ENCODE data around the gene HTATIP2.
"Not testable (repeated sequence)": the region's sequence is repeated elsewhere in the genome, so short reads cannot be mapped to it uniquely, and the experiment has no call there.

HTATIP2 gene

DNA sequence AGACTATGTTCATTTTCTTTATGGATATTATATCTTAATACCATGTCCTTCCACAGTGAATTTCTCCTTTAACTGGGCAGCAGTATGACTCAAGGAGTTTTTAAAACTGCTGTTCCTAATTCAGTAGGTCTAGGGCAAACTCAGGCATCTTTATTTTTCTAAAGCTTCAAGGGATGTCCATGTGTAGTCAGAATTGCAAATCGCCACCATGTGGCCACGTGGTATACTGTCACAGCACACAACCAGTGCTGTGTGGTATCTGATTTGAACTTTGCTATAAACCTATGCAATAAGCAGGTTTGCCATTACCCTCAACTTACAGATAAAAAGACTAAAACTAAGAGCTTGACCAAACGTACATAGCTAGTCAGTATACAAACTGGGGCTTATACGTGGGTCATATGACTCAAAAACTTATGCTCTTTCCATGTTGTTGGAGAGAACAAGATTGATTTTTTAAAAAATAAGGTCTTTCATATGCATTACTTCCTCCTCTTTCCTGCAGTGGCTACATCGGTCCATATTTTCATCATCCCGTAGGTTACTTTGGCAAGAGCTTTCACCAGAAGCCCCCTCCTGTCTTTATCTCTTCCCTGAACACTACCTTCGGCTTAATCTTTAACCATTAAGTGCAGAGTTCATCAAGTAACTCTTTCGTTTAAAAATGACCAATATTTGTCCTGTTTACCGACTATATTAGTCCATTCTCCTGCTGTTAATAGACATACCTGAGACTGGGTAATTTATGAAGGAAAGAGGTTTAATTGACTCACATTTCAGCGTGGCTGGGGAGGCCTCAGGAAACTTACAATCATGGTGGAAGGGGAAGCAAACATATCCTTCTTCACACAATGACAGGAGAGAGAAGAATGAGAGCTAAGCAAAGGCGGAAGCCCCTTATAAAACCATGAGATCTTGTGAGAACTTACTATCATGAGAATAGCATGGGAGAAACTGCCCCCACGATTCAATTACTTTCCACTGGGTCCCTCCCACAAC lies 8.0 kb upstream of the HTATIP2 start:
- Histone ChIP-seq H3K27me3 (ENCODE audit: low read depth, low read length) (no peaks in the 10 kb centered on the region), H3K4me1 (ENCODE audit: control insufficient read depth in 1 of 2, insufficient read depth in 2 of 2, low read length in 2 of 2) (no peaks in the 10 kb centered on the region), H3K27ac (ENCODE audit: low read length) (no peak overlapping the region), H3K9me3 (ENCODE audit: control insufficient read depth in 1 of 2, low read length in 2 of 2) (no peaks in the 10 kb centered on the region), H3K36me3 (ENCODE audit: control insufficient read depth in 1 of 2, insufficient read depth in 2 of 2, low read length in 2 of 2) (no peaks in the 10 kb centered on the region), H3K4me3 (ENCODE audit: low read depth in 1 of 2, low read length in 2 of 2) (no peak overlapping the region)

DNA sequence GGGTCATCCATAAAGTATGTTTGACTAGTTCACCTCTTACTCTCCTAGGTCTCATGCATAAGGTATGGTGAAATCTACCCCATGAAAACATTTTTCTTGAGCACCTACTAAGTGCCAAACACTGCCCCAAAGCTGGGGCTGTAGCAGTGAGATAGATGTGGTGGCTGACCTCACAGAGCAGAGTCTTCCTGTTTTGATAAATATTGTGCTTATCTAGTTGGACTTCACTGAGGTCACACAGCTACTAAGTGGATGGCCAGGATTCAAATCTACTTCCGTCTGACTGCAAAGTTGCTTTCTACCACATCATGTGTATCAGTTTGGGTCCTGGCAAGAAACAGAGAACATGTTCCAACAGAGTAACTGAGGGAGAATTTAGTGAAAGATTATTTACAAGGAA lies 6.4 kb upstream of the HTATIP2 start:
- H3K4me1 ChIP-seq (ENCODE audit: control insufficient read depth in 1 of 2, insufficient read depth in 2 of 2, low read length in 2 of 2) = no peaks in the 10 kb centered on the region
- no peaks in the 10 kb centered on the region for H3K9me3 ChIP-seq (ENCODE audit: control insufficient read depth in 1 of 2, low read length in 2 of 2)
- no peaks in the 10 kb centered on the region for H3K36me3 ChIP-seq (ENCODE audit: control insufficient read depth in 1 of 2, insufficient read depth in 2 of 2, low read length in 2 of 2)
- H3K27ac ChIP-seq (ENCODE audit: low read length) = no peak overlapping the region
- no peak overlapping the region for H3K4me3 ChIP-seq (ENCODE audit: low read depth in 1 of 2, low read length in 2 of 2)
- no peaks in the 10 kb centered on the region for H3K27me3 ChIP-seq (ENCODE audit: low read depth, low read length)

DNA sequence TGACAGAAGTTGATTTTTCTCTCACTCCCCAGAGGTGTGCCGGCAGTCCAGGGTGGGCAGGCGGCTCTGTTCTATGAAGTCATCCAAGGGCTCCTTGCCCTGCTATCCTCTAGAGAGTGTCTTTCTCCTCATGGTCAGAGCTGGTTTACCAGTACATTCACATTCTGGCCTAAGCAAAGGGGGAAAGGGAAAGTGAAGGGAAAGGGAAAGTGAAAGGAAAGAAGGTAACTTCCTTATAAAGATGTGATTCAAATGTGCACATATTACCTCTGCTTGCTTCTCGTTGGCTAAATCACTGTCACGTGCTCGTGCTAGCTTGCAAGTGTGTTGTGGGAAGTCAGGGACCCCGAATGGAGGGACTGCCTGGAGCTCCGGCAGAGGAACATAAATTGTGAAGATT lies 2.9 kb upstream of the HTATIP2 start:
- Histone ChIP-seq H3K36me3 (ENCODE audit: control insufficient read depth in 1 of 2, insufficient read depth in 2 of 2, low read length in 2 of 2) (no peaks in the 10 kb centered on the region), H3K27me3 (ENCODE audit: low read depth, low read length) (no peaks in the 10 kb centered on the region), H3K4me3 (ENCODE audit: low read depth in 1 of 2, low read length in 2 of 2) (no peak overlapping the region), H3K9me3 (ENCODE audit: control insufficient read depth in 1 of 2, low read length in 2 of 2) (no peaks in the 10 kb centered on the region), H3K4me1 (ENCODE audit: control insufficient read depth in 1 of 2, insufficient read depth in 2 of 2, low read length in 2 of 2) (peaks cover 5 to 9% of the 10 kb centered on the region in 2 donors), H3K27ac (ENCODE audit: low read length) (peak overlapping the region; percentile 60)

DNA sequence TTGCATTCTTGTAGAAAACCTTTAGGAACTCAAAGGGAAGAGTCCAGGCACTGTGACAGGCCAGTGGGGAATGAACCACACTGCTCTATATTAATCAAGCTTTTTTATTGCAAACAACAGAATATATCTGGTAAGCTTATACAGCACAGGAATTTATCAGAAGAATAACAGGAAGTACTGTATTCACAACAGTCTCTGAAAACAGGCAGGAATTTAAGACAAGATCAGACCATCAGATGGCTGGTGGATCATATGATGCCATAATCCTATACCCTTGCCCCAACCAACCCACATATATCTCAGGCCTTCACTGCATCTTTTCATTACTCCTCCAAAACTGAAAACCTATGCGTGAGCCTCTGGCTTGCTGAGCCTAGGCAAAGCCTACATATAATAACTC lies 1.0 kb upstream of the HTATIP2 start:
- Histone ChIP-seq H3K9me3 (ENCODE audit: control insufficient read depth in 1 of 2, low read length in 2 of 2) (no peaks in the 10 kb centered on the region), H3K4me1 (ENCODE audit: control insufficient read depth in 1 of 2, insufficient read depth in 2 of 2, low read length in 2 of 2) (peaks cover 14 to 17% of the 10 kb centered on the region in 2 donors), H3K27ac (ENCODE audit: low read length) (no peak overlapping the region)

DNA sequence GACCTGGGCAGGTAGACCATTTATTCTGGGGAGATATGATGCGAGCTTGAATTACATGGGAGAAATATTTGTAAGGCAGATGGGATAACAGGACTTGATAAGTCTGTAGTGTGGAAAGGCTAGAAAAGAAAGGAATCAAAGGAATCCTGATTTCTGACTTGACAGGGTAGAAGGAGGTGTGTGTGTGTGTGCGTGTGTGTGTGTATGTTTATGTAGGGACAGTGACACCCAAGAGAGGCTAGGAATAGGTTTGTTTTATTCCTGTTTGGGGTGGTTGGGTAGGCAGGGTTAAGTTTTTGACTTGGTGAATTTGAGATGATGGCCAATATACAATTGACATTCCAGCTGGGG lies 390 bp upstream of the HTATIP2 start:
- peaks cover 15 to 17% of the 10 kb centered on the region in 2 donors for H3K4me1 ChIP-seq (ENCODE audit: control insufficient read depth in 1 of 2, insufficient read depth in 2 of 2, low read length in 2 of 2)
- H3K4me3 ChIP-seq (ENCODE audit: low read depth in 1 of 2, low read length in 2 of 2) = peak overlapping the region; percentile 89 to 91
- H3K27me3 ChIP-seq (ENCODE audit: low read depth, low read length) = no peaks in the 10 kb centered on the region
- peak overlapping the region; percentile 81 for H3K27ac ChIP-seq (ENCODE audit: low read length)
- peaks cover 0 to 12% of the 10 kb centered on the region in 2 donors for H3K36me3 ChIP-seq (ENCODE audit: control insufficient read depth in 1 of 2, insufficient read depth in 2 of 2, low read length in 2 of 2)
- H3K9me3 ChIP-seq (ENCODE audit: control insufficient read depth in 1 of 2, low read length in 2 of 2) = no peaks in the 10 kb centered on the region

More for the DNA sequence above, 1.0 kb upstream of the HTATIP2 start:
- H3K36me3 ChIP-seq (ENCODE audit: control insufficient read depth in 1 of 2, insufficient read depth in 2 of 2, low read length in 2 of 2) = peaks cover 0 to 12% of the 10 kb centered on the region in 2 donors
- H3K27me3 ChIP-seq (ENCODE audit: low read depth, low read length) = no peaks in the 10 kb centered on the region
- H3K4me3 ChIP-seq (ENCODE audit: low read depth in 1 of 2, low read length in 2 of 2) = no peak overlapping the region

DNA sequence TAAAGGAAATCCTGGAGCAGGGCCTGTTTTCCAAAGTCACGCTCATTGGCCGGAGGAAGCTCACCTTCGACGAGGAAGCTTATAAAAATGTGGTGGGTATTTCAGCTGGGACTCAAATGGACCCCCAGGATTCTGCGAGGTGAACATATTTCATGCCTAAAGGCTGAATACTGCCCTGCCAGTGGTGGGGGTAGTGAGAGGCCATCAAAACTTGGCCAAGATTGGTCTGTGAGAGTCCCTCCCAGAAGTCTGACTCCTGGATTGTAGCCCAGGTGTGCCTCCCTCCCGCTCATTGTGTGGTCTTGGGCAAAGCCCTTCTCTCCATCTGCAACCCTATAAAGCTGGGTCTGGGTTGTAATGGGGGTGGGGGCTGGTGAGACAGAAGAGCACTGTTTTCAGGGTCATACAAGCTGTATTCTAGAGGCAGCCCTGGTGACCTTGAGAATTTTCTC lies 853 bp downstream of the HTATIP2 start:
- Histone ChIP-seq H3K27ac (ENCODE audit: low read length) (peak overlapping the region; percentile 81), H3K4me1 (ENCODE audit: control insufficient read depth in 1 of 2, insufficient read depth in 2 of 2, low read length in 2 of 2) (peaks cover 15 to 17% of the 10 kb centered on the region in 2 donors)

DNA sequence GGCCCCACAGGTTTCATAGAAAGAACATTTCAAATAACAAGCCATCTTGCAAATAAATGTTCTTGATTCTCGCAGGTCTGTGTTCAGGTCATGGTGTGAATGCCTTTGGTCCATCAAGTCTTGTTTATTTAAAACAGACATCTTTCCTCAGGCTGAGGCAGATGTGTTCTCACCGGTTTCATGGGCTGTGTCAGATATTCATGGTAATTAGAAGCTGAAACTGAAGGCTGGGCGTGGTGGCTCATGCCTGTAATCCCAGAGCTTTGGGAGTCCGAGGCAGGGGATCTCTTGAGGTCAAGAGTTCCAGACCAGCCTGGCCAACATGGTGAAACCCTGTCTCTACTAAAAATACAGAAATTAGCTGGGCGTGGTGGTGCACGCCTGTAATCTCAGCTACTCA lies 2.0 kb downstream of the HTATIP2 start:
- not testable (repeated sequence) for H3K4me3 ChIP-seq (ENCODE audit: low read depth in 1 of 2, low read length in 2 of 2); H3K27ac ChIP-seq (ENCODE audit: low read length); H3K9me3 ChIP-seq (ENCODE audit: control insufficient read depth in 1 of 2, low read length in 2 of 2); H3K27me3 ChIP-seq (ENCODE audit: low read depth, low read length)
- peaks cover 15 to 17% of the 10 kb centered on the region in 2 donors for H3K4me1 ChIP-seq (ENCODE audit: control insufficient read depth in 1 of 2, insufficient read depth in 2 of 2, low read length in 2 of 2)
- peaks cover 3 to 19% of the 10 kb centered on the region in 2 donors for H3K36me3 ChIP-seq (ENCODE audit: control insufficient read depth in 1 of 2, insufficient read depth in 2 of 2, low read length in 2 of 2)

More for the DNA sequence above, 853 bp downstream of the HTATIP2 start:
- Histone ChIP-seq H3K9me3 (ENCODE audit: control insufficient read depth in 1 of 2, low read length in 2 of 2) (no peaks in the 10 kb centered on the region), H3K4me3 (ENCODE audit: low read depth in 1 of 2, low read length in 2 of 2) (peak overlapping the region; percentile 89 to 91), H3K27me3 (ENCODE audit: low read depth, low read length) (no peaks in the 10 kb centered on the region), H3K36me3 (ENCODE audit: control insufficient read depth in 1 of 2, insufficient read depth in 2 of 2, low read length in 2 of 2) (peaks cover 0 to 19% of the 10 kb centered on the region in 2 donors)

DNA sequence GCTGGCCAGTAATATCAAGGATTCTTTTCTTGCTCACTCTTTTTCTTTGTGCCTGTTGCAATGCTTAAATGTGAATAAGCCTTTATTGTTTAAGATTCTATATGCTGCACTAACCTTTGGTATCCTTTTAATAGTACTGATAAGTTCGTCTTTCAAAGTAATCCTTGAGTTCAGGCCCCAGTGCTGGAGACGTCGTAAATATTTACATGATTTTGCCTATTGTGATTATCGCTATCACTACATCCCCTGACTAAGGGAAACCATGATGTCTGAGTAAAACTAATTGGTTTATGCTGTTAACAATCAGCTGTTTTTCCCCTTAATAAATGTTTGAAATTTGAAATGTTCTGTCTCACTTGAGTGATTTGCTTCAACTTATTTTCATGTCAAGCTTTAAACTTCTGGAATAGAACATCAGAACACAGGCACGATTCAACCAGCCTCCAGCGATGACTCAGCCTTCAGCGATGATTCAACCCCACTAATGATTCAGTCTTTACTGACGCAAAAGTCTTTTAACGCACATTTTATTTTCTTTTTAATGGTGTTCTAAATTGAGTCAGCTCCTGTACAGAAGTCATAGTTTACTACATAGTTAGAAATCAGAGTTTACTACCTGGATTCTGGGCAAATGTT lies 3.9 kb downstream of the HTATIP2 start:
- H3K4me1 ChIP-seq (ENCODE audit: control insufficient read depth in 1 of 2, insufficient read depth in 2 of 2, low read length in 2 of 2) = peaks cover 15 to 17% of the 10 kb centered on the region in 2 donors
- H3K27me3 ChIP-seq (ENCODE audit: low read depth, low read length) = no peaks in the 10 kb centered on the region
- H3K27ac ChIP-seq (ENCODE audit: low read length) = peak overlapping the region; percentile 62
- peaks cover 3 to 19% of the 10 kb centered on the region in 2 donors for H3K36me3 ChIP-seq (ENCODE audit: control insufficient read depth in 1 of 2, insufficient read depth in 2 of 2, low read length in 2 of 2)
- H3K4me3 ChIP-seq (ENCODE audit: low read depth in 1 of 2, low read length in 2 of 2) = peak overlapping the region in 1 of 2 donors; percentile 16
- H3K9me3 ChIP-seq (ENCODE audit: control insufficient read depth in 1 of 2, low read length in 2 of 2) = no peaks in the 10 kb centered on the region

DNA sequence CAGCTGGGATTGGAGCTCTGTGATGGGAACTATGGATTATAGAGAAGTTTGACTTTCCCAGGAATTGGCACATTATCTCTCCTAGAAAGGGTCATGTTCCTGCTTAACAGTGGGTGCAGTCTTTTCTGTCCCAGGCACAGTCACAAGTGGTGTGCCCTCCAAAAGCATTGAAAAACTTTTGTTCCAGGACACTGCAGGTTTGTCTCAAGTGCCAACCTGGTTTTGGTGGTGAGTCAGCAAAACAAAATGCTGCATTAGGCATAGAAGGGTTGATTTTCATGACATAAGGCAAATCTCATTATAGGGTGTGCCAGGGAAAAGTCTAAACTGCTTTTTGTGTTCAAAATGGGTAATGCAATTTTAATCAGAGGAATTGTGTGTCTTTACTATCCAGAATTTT lies 4.9 kb downstream of the HTATIP2 start:
- Histone ChIP-seq H3K27ac (ENCODE audit: low read length) (no peak overlapping the region), H3K4me1 (ENCODE audit: control insufficient read depth in 1 of 2, insufficient read depth in 2 of 2, low read length in 2 of 2) (peaks cover 10 to 17% of the 10 kb centered on the region in 2 donors), H3K4me3 (ENCODE audit: low read depth in 1 of 2, low read length in 2 of 2) (no peak overlapping the region), H3K9me3 (ENCODE audit: control insufficient read depth in 1 of 2, low read length in 2 of 2) (no peaks in the 10 kb centered on the region), H3K27me3 (ENCODE audit: low read depth, low read length) (no peaks in the 10 kb centered on the region), H3K36me3 (ENCODE audit: control insufficient read depth in 1 of 2, insufficient read depth in 2 of 2, low read length in 2 of 2) (peaks cover 3 to 24% of the 10 kb centered on the region in 2 donors)

DNA sequence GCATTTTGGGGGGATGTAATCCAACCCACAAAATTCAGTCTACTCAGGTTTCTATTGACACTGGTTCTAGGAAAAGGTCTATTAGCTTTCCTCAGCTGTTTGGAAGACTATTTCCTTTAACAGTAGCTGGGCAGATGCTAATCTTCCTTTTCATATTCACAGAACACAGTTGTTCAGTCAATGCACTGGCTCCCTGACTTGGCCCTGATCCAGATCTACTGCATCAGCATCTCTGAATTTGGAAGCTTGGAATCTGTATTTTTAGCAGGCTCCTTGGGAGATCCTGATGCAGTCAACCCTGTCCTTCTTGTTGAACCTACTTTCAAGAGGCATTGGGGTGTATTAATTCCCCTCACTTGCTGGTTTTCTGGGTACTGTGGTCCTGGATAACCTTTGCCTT lies 6.3 kb downstream of the HTATIP2 start:
- Histone ChIP-seq H3K27me3 (ENCODE audit: low read depth, low read length) (no peaks in the 10 kb centered on the region), H3K4me1 (ENCODE audit: control insufficient read depth in 1 of 2, insufficient read depth in 2 of 2, low read length in 2 of 2) (peaks cover 10% of the 10 kb centered on the region in 2 donors), H3K27ac (ENCODE audit: low read length) (no peak overlapping the region), H3K9me3 (ENCODE audit: control insufficient read depth in 1 of 2, low read length in 2 of 2) (no peaks in the 10 kb centered on the region), H3K36me3 (ENCODE audit: control insufficient read depth in 1 of 2, insufficient read depth in 2 of 2, low read length in 2 of 2) (peaks cover 3 to 24% of the 10 kb centered on the region in 2 donors), H3K4me3 (ENCODE audit: low read depth in 1 of 2, low read length in 2 of 2) (no peak overlapping the region)

DNA sequence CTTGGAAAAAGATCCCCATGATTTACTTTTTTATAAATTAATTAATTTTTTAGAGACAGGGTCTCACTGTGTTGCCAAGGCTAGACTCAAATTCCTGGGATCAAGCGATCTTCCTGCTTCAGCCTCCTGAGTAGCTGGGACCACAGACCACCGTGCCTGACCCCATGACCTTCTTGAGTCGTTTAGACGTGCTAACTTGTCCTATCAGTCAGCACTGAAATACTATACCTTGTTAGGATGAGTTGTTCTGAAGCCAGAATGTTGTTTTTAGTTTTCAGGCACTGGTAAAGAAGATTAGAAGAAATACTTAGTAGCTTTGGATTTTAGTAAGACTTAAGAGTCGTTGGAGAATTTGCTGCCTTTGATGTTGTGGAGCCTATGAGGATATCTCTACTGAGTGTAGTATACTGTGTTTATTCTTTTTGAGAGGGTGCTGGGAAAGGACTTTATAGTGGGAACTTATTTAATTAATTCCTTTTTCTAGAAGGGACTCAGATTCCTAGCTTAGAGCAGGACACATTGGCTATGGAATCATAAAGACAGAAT lies 8.6 kb downstream of the HTATIP2 start:
- H3K4me3 ChIP-seq (ENCODE audit: low read depth in 1 of 2, low read length in 2 of 2) = no peak overlapping the region
- no peaks in the 10 kb centered on the region for H3K9me3 ChIP-seq (ENCODE audit: control insufficient read depth in 1 of 2, low read length in 2 of 2)
- H3K27me3 ChIP-seq (ENCODE audit: low read depth, low read length) = no peaks in the 10 kb centered on the region
- no peak overlapping the region for H3K27ac ChIP-seq (ENCODE audit: low read length)
- peaks cover 0 to 4% of the 10 kb centered on the region in 2 donors for H3K4me1 ChIP-seq (ENCODE audit: control insufficient read depth in 1 of 2, insufficient read depth in 2 of 2, low read length in 2 of 2)
- peaks cover 13 to 17% of the 10 kb centered on the region in 2 donors for H3K36me3 ChIP-seq (ENCODE audit: control insufficient read depth in 1 of 2, insufficient read depth in 2 of 2, low read length in 2 of 2)

All from muscle layer of duodenum (tissue), 2 donors.